GM15510 (cell line): Measurements from ENCODE around the gene IGF1R.

Source experiments
- POLR2A ChIP-seq: IDR thresholded peaks from 3 replicates; pipeline ENCODE4 v1.6.1; 2011; ENCODE audit warnings: borderline replicate concordance; ENCODE audit not compliant: insufficient read length; ENCODE audit errors: extremely low read depth

The IGF1R gene

DNA sequence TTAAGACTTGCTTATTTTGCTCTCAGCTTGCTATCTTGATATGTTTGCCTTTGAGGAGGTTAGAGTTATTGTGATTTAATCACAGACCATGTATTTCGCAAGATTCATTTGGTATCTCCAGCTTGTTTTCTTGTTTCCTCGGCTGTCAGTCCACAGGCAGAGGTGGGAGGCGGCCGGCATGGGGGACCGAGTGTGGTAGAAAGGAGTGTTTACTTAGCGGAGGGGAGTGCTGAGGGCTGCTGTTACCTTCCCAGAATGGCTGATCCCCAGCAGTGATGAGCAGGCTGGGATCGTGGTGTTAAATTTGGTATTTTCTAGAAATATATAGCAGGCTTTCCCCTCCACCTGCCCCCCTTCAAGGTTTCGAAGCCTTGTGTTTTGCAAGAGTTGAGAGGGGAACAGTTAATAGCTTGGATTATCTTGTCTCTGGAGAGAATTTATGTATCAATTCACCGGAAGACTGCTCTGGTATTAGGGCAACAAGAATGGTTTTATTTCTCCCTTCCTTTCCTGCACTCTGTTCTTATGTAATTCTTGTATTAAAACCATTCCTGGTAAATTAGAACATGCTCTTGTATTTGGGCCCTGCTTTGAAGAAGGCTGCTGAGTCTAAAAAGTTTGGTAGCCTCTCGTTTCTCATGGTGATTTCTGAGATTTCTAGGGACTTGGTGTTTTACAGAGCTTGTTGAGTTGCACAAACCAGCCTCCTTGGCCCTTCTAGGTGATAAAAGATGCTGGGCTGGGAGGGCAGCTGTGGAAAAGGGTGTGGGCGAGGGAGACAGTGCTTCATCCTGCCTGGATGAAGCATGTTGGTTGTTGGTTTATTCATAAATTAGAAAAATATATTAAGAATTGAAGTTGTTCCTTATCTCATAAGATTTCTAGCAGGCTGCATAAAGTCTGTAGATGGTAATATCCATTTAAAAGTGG lies 151.4 kb downstream of the IGF1R start:
- no peak for TF ChIP-seq POLR2A

- no peak for TF ChIP-seq POLR2A
These were observed 152.3 kb downstream of the IGF1R start for GRCh38 chr15:98800437-98801233.

DNA sequence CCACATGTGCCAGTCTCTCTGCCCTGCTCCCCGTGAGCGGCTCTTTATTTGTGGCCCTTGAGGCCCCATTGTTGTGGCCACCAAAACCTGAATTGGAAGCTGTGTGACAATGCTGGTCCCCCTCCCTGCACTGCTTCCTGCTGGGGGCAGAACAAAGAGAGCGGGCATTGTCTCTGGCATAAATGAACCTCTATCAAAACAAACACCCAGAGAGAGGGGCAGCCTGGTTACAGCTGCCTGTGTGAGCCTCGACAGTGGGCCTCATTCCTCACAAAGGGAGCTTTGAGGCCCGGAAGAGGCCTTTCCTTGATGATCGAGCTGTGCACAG lies 152.9 kb downstream of the IGF1R start:
- TF ChIP-seq POLR2A = no peak

DNA sequence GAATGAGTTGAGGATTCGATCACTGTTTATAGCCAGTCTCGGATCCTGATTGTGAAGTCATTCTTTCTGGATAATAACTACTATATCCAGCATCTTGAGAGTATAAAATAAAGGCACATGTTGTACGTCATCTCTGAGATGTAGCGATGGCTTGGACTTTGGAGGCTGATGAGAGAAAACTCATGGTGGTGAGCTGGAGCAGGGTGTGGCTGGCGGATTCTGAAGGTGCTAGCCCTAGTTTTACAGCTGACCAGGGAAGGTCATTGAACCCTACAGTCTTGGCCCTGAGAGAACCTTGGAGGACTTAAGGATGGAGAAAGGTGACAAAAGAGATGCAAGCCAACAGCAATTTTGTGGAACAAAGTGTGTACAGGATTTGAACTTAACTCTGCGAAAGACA lies 153.8 kb downstream of the IGF1R start:
- no peak for TF ChIP-seq POLR2A

- no peak for TF ChIP-seq POLR2A
These were observed 155.1 kb downstream of the IGF1R start for GRCh38 chr15:98803228-98804056.

DNA sequence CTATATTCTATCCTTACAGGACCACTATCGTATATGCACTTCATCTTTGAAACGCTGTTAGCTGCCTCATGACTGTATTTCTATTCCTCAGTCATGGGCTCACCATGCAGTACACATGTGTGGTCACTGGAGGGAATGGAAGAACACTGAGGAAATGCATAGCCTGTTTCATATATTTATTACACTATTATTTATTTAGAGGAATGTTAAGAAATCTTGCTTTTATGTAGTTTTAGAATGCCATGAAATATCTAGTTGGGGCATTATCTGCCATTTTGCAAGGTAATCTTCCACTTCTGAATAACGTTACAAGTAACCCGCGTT lies 155.7 kb downstream of the IGF1R start:
- no peak for TF ChIP-seq POLR2A

- TF ChIP-seq POLR2A = no peak
These were observed 157.3 kb downstream of the IGF1R start for GRCh38 chr15:98805434-98806274.

DNA sequence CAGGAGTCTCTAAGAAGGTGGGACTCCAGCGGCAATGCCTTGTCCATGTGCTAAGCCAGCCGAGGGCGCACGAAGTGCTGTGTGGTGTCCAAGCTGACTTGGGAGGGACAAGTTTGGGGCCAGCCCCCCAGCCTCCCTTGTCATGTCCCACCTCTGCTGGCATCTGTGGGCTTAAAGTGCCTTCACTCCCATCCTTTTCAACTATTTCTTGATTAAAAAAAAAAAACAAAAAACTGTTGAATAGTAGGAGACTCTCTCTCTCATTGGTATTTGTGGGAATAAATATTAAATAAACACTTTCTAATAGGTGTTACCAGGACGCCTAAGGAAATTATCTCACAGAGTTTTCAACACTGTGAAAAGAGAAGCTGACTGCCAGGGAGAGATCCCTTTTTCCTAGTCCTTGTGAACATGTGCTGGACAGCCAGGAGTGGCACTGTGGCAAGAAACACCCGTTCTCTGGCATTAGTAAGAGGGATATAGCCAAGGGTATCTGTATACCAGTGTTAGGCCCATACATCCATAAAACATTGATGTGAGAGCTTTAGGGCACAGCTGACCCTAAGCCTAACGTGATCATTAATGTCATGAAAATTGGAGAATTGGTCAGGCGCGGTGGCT lies 158.0 kb downstream of the IGF1R start:
- TF ChIP-seq POLR2A = no peak

DNA sequence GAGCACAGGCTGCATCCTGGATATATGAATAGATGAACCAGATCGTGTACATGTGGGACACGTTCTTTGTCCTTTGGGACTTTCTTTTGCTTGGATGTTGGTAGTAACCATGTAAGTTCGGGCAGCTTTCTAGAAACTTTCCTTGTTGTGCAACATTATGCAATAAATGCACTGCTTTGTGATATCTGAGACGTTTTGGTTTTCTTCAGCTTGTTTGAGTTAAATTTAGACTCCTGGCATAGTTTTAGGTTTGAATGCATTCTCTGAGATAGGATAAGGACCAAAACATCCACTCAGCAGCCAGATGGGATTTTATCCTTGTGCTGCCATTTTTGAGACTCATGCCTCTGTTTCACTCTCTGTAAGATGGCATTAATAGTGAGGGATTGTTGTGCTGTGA lies 158.9 kb downstream of the IGF1R start:
- no peak for TF ChIP-seq POLR2A

DNA sequence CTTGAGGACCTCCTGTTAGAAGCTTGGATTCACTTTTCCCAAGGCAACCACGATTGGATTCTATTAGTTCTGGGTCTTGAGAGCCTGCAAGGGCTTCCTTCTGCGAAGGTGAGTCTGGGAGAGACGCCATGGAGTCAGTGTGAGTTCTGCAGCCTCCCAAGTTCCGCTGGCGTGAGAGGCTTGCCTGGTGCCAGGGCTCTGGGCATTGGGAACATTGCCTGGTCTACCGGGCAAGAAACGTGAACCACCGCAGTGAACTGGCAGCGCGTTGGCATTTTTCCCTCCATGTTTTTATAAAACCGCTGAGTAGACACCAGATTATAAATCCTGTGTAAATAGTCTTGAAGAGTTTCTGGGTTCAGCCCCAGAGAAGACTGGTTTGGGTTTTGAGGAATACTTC lies 160.9 kb downstream of the IGF1R start:
- no peak for TF ChIP-seq POLR2A

- TF ChIP-seq POLR2A = no peak
These were observed 164.5 kb downstream of the IGF1R start for GRCh38 chr15:98812716-98813446.

- no peak for TF ChIP-seq POLR2A
These were observed 165.6 kb downstream of the IGF1R start for GRCh38 chr15:98813951-98814350.

GRCh38 chr15:98815207-98815606 lies 166.9 kb downstream of the IGF1R start:
- TF ChIP-seq POLR2A = no peak
